ENCODE data around the gene UBAP2. TPM values are rescaled to one million over a fixed set of nuclear protein-coding genes. Genes with fewer than 3 reads are reported as not detected.

UBAP2 gene
- total RNA-seq, 1 donor from 2014 or later: 24.6 TPM

- TF ChIP-seq POLR2A (IDR thresholded peaks at IDR 0.05) (no peak), POLR2AphosphoS5 (IDR thresholded peaks at IDR 0.05; ENCODE audit: insufficient read depth in 1 of 2, low read depth in 1 of 2) (no peak), CTCF (IDR thresholded peaks at IDR 0.05) (no peak)
- Histone ChIP-seq H3K9me3 (no peaks in the 10 kb centered on the region), H3K27ac (no peak overlapping the region), H3K27me3 (no peaks in the 10 kb centered on the region), H3K4me1 (no peaks in the 10 kb centered on the region), H3K4me3 (no peak overlapping the region), H3K36me3 (peaks cover 0 to 94% of the 10 kb centered on the region in 2 donors)
- no peak for DNase-seq (ENCODE audit: extremely low spot score in 2 of 2)
- intact Hi-C loops (cut with DNase I): no loop called here
Measured at GRCh38 chr9:34093578-34093977, 44.9 kb upstream of the UBAP2 start.

DNA sequence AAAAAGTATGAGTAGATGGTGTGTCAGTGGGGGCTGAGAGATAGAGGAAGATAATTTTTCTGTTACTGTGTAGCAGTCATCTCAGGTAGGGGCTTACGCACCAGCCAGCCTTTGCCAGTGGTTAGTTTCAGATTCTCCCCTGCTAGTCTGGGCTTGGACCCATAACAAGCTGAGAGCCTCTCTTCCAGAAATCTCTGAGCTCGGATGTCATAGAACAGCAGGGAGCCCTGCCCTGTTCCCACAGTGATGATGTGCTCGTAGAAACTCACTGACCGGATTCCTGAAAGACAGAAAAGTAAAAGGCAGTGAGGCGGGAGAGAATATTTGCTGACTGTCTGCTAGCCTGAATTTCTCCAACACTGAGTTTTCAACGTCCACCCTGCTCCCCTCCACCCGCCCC is 40.6 kb upstream of the UBAP2 start:
- no peak overlapping the region for H3K4me3 ChIP-seq
- DNase-seq (ENCODE audit: extremely low spot score in 2 of 2): no peak
- peaks cover 16% of the 10 kb centered on the region for H3K4me1 ChIP-seq
- no peaks in the 10 kb centered on the region for H3K27me3 ChIP-seq
- TF ChIP-seq POLR2AphosphoS5 (IDR thresholded peaks at IDR 0.05; ENCODE audit: insufficient read depth in 1 of 2, low read depth in 1 of 2) (no peak), POLR2A (IDR thresholded peaks at IDR 0.05) (no peak), CTCF (IDR thresholded peaks at IDR 0.05) (no peak)
- no peak overlapping the region for H3K27ac ChIP-seq
- peaks cover 0 to 65% of the 10 kb centered on the region in 2 donors for H3K36me3 ChIP-seq
- intact Hi-C loops (cut with DNase I): no loop called here
- H3K9me3 ChIP-seq: no peaks in the 10 kb centered on the region

GRCh38 chr9:34087370-34087769 is 38.7 kb upstream of the UBAP2 start:
- intact Hi-C loops (cut with DNase I): no loop called here
- Histone ChIP-seq H3K4me3 (no peak overlapping the region), H3K9me3 (no peaks in the 10 kb centered on the region), H3K27ac (peak overlapping the region; percentile 7), H3K36me3 (peaks cover 0 to 46% of the 10 kb centered on the region in 2 donors), H3K4me1 (peaks cover 18% of the 10 kb centered on the region), H3K27me3 (no peaks in the 10 kb centered on the region)
- TF ChIP-seq CTCF (IDR thresholded peaks at IDR 0.05) (no peak), POLR2AphosphoS5 (IDR thresholded peaks at IDR 0.05; ENCODE audit: insufficient read depth in 1 of 2, low read depth in 1 of 2) (no peak), POLR2A (IDR thresholded peaks at IDR 0.05) (no peak)
- no peak for DNase-seq (ENCODE audit: extremely low spot score in 2 of 2)

GRCh38 chr9:34086864-34087263 is 38.2 kb upstream of the UBAP2 start:
- peaks cover 0 to 41% of the 10 kb centered on the region in 2 donors for H3K36me3 ChIP-seq
- no peak for DNase-seq (ENCODE audit: extremely low spot score in 2 of 2)
- no peak overlapping the region for H3K4me3 ChIP-seq
- peaks cover 18% of the 10 kb centered on the region for H3K4me1 ChIP-seq
- no peaks in the 10 kb centered on the region for H3K9me3 ChIP-seq
- TF ChIP-seq POLR2A (IDR thresholded peaks at IDR 0.05): no peak
- no peak for TF ChIP-seq POLR2AphosphoS5 (IDR thresholded peaks at IDR 0.05; ENCODE audit: insufficient read depth in 1 of 2, low read depth in 1 of 2)
- no peak for TF ChIP-seq CTCF (IDR thresholded peaks at IDR 0.05)
- peak overlapping the region; percentile 7 for H3K27ac ChIP-seq
- no peaks in the 10 kb centered on the region for H3K27me3 ChIP-seq
- intact Hi-C loops (cut with DNase I): no loop called here

DNA sequence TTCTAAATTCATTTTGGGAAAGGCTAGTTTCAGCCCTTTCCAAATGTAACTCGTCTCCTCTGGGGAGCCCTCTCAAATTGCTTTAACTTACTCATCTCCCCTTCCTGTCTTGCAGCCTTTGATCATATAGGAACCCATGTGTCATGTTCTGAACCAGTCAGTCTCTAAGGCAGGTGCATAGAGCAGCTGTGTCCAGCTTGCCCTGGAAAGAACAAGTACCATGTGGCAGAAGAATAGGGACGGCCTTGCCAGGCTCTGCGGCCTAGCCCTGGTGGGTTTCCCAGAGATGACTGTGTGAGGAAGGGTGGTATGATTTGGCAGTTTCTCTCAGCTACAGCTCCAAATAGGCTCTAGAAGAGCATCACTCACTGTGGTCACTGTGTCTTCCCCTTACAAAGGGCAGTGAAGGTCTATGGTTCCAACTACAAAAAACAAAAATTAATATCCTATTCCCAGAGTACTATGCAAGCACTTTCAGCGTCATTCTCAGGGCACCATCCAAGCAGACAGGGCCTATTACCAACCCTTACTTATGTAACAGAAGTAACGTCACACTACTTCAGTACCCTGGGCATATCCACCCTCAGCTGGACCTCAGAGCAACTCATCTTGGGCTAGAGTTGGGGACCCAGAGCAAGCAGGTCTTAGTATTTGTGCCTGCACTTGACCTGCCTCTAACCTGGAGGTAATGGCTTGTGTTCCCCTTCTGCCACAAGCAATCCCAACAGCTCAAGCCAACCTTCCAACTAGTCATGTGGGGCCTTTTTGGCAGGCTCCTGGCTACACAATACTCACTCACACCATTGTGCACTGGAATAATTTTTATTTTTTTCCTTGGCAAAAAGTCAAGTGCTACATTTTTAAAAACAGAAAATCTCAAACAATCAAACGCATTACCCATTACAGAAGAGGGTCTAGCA is 37.2 kb upstream of the UBAP2 start:
- H3K27me3 ChIP-seq: no peaks in the 10 kb centered on the region
- intact Hi-C loops (cut with DNase I): no loop called here
- no peak for DNase-seq (ENCODE audit: extremely low spot score in 2 of 2)
- H3K4me1 ChIP-seq: peaks cover 18% of the 10 kb centered on the region
- H3K27ac ChIP-seq: peak overlapping the region; percentile 72
- no peaks in the 10 kb centered on the region for H3K9me3 ChIP-seq
- TF ChIP-seq POLR2AphosphoS5 (IDR thresholded peaks at IDR 0.05; ENCODE audit: insufficient read depth in 1 of 2, low read depth in 1 of 2) (no peak), POLR2A (IDR thresholded peaks at IDR 0.05) (no peak), CTCF (IDR thresholded peaks at IDR 0.05) (no peak)
- peaks cover 0 to 32% of the 10 kb centered on the region in 2 donors for H3K36me3 ChIP-seq
- no peak overlapping the region for H3K4me3 ChIP-seq
